Measurements from ENCODE around the gene RASA1. TPM values are rescaled to one million over a fixed set of nuclear protein-coding genes. Genes with fewer than 3 reads are reported as not detected.

Gene RASA1
- total RNA-seq, 1 experiment from 2014 or later = 29.6 TPM

GRCh38 chr5:87359106-87359505 is 91.4 kb downstream of the RASA1 start:
- WGBS (ENCODE audit: extremely low coverage, insufficient read length, low lambda C conversion rate) = no CpG with 5 or more reads among the region's 2 CpGs
- H3K4me1 ChIP-seq (ENCODE audit: insufficient read depth, low read length) = no peaks in the 10 kb centered on the region; the same call in 1 of the 2 replicates
- H2BK5ac ChIP-seq (ENCODE audit: insufficient read length, low read length) = no peak overlapping the region
- no peak overlapping the region for H3K27ac ChIP-seq (ENCODE audit: insufficient read length, low read depth, low read length)
- no peak overlapping the region for H3K23ac ChIP-seq (ENCODE audit: insufficient read length, low read depth, low read length)
- no peaks in the 10 kb centered on the region for H3K9me3 Mint-ChIP-seq
- no peaks in the 10 kb centered on the region for H3K9me3 ChIP-seq (ENCODE audit: control insufficient read depth, low read depth, low read length)
- no peak overlapping the region for H3K4me3 Mint-ChIP-seq
- no peaks in the 10 kb centered on the region for H3K23me2 ChIP-seq (ENCODE audit: insufficient read length, low read depth, low read length, poor library complexity, severe bottlenecking)
- no peak overlapping the region for H3K56ac ChIP-seq (ENCODE audit: insufficient read length, low read depth, low read length)
- no peaks in the 10 kb centered on the region for H4K20me1 ChIP-seq (ENCODE audit: control insufficient read depth, insufficient read depth, insufficient read length)
- H2BK15ac ChIP-seq (ENCODE audit: low read depth, low read length) = no peak overlapping the region
- H2BK120ac ChIP-seq (ENCODE audit: low read depth, low read length, poor library complexity, severe bottlenecking) = no peak overlapping the region
- H3K4me1 Mint-ChIP-seq = peaks cover 4 to 8% of the 10 kb centered on the region in 2 experiments; a peak in 3 of 4 replicates
- no peaks in the 10 kb centered on the region for H3K79me1 ChIP-seq (ENCODE audit: insufficient read depth, low read depth, low read length, poor library complexity, severe bottlenecking)
- H2BK12ac ChIP-seq (ENCODE audit: insufficient read length, low read depth, low read length) = no peak overlapping the region
- H3K36me3 Mint-ChIP-seq (ENCODE audit: insufficient read depth in 1 of 3, low read depth in 3 of 3) = peaks cover 10 to 17% (median 16%) of the 10 kb centered on the region in 3 experiments; a peak in 6 of 7 replicates
- no peak overlapping the region for H2AK5ac ChIP-seq (ENCODE audit: insufficient read length, low read length)
- no peak overlapping the region for H3K27ac Mint-ChIP-seq
- H3K4me2 ChIP-seq (ENCODE audit: insufficient read depth, insufficient read length, low read length) = no peak overlapping the region
- no peak for DNase-seq
- H2AFZ ChIP-seq (ENCODE audit: low read length) = no peak overlapping the region
- H3K14ac ChIP-seq (ENCODE audit: insufficient read depth, low read length) = no peak overlapping the region
- H4K5ac ChIP-seq (ENCODE audit: insufficient read length, low read depth, low read length) = no peak overlapping the region
- H2BK20ac ChIP-seq (ENCODE audit: low read depth, low read length, poor library complexity, severe bottlenecking) = no peak overlapping the region
- no peak overlapping the region for H3T11ph ChIP-seq (ENCODE audit: low read length)
- no peak overlapping the region for H4K91ac ChIP-seq (ENCODE audit: insufficient read length, low read depth, low read length)
- H3K79me2 ChIP-seq (ENCODE audit: insufficient read depth, low read length) = no peaks in the 10 kb centered on the region
- no peak overlapping the region for H3K4ac ChIP-seq (ENCODE audit: low read depth, low read length)
- H3K27me3 ChIP-seq (ENCODE audit: insufficient read depth, low read length) = no peaks in the 10 kb centered on the region
- H3K9ac ChIP-seq (ENCODE audit: extremely low read depth, insufficient read length, low read length) = no peak overlapping the region
- no peak for TF ChIP-seq CTCF (conservative IDR thresholded peaks at IDR 0.05)
- no peaks in the 10 kb centered on the region for H3K27me3 Mint-ChIP-seq (ENCODE audit: low read depth)
- no peak overlapping the region for H4K8ac ChIP-seq (replicated peaks; ENCODE audit: insufficient read length, low read depth, low read length)
- H3K18ac ChIP-seq (ENCODE audit: insufficient read length, low read depth, low read length) = no peak overlapping the region

Data from H9 (cell line).